GM21825 (cell line): ENCODE data around the gene PADI4.

Experiments
- ATAC-seq: cut with Tn5 transposase; IDR thresholded peaks from one replicate; pipeline ENCODE4 v1.9.1; 2021; ENCODE audit warnings: mild to moderate bottlenecking, moderate library complexity; ENCODE audit not compliant: unreplicated experiment

The PADI4 gene

GRCh38 chr1:17281775-17282181, 26.2 kb upstream of the PADI4 start:
- ATAC-seq = no peak

DNA sequence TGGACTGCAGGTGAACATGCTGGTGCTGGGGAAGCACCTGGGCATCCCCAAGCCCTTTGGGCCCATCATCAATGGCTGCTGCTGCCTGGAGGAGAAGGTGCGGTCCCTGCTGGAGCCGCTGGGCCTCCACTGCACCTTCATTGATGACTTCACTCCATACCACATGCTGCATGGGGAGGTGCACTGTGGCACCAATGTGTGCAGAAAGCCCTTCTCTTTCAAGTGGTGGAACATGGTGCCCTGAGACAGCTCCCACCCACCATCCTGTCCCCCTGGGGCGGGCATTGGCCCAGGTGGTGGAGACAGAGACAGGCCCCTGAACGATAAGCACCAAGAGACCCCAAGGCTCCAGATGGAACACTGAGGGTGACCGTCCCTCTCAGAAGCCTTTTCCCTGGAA, 25.2 kb upstream of the PADI4 start:
- no peak for ATAC-seq

DNA sequence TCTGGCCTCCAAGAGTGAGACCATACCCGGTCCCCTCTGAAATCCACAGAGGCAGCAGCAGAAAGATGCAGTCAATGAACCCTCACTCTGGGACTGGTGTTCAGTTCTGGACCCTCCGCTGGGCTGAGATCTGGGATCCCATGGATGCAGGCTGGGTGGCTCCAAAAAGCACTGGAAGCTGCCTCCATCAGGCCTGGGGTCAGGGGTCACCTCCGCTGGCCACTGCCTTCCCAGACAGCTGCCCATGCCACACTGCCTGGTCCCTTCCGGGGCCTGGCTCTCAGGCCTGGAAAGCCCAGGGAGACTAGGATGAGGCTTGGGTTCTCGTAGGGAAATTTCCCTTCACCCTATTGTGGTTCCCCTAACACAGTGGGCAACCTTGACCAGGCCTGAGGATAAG, 21.4 kb upstream of the PADI4 start:
- no peak for ATAC-seq

DNA sequence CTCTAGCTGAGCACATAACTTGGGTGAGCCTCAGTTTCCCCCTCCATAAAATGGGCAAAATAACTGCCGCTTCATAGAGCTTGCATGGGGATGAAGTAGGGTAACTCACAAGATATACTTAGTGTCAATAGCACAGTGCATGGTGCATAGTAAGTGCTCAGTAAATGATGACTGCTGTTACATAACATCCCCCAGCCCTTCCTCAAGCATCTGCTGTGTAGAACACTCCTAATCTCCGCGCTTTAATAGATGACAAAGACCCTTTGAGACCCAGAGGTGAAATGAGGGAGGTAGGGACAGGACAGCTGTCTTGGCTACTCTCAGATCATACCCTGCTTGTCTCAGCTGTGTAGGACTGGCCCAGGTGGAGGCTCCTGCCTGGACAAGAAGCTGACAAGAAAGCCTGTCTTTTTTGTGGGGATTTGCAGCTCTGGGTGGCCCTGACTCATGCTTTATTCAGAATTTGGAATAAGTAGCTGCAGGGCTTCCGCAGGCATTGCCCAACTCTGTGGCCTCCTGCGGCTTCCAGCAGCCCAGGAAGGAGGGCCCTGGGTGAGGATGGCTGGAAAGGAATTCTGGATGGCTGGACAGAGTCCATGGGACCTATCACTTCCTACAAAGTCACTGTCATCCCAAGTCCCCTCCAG, 20.7 kb upstream of the PADI4 start:
- no peak for ATAC-seq

GRCh38 chr1:17289721-17290120, 18.3 kb upstream of the PADI4 start:
- no peak for ATAC-seq

GRCh38 chr1:17290553-17290952, 17.4 kb upstream of the PADI4 start:
- no peak for ATAC-seq

GRCh38 chr1:17292299-17293160, 15.5 kb upstream of the PADI4 start:
- ATAC-seq = no peak

GRCh38 chr1:17293681-17294425, 14.1 kb upstream of the PADI4 start:
- ATAC-seq = no peak

GRCh38 chr1:17295292-17295691, 12.7 kb upstream of the PADI4 start:
- ATAC-seq = no peak

DNA sequence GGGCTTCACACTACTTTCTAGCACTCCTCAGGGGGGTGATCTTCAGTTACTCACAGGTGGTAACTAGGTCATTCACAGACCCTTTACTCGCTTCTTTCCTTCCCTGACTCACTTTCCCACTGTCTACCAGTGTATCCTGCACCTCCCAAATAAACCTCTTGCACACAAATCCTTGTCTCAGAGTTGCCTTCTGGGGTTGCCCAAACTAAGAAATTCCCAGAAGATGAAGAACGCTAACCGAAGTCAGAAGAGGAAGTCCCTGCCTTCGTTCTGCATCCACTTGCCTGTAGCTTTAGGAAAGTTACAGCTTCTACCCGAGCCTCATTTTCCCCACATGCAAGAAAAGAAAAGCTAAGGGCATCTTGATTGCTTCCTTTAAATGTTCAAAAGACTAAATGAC, 11.9 kb upstream of the PADI4 start:
- ATAC-seq = no peak

GRCh38 chr1:17297991-17298390, 10.0 kb upstream of the PADI4 start:
- ATAC-seq = no peak

GRCh38 chr1:17301767-17302166, 6.2 kb upstream of the PADI4 start:
- no peak for ATAC-seq

DNA sequence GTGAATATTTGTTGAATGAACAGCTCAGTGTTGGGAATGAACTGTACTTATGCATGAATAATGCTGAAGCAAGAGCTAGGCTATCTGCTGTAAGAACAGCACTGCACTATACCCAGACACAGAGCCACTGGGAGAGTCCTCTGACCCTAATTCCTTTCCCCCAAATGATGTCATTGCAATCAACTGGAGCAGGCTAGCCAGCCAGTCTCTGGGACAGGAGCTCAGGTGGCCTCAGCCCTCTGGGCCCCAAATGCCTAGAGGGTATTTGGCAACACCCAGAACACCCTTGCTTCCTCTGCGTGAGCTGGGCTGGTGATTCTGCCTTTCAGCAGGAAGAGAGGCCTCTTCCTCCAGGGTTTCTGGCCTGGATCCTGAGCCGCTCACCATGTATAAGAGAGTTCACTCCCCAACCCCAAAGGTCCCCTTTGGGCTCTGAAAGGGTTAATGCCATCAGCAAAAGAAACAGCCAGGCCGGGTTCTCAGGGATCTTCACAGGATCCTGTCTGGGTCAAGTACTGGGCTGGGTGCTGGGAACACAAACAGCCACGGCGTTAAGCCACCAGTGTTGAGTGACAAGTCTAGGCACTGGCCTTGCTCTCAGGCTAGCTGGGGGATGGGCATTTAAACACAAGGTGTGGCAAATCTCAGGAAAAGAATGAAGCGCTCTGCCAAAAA, 3.7 kb upstream of the PADI4 start:
- ATAC-seq = no peak

- no peak for ATAC-seq
These were observed 3.2 kb upstream of the PADI4 start for GRCh38 chr1:17304826-17305175.

DNA sequence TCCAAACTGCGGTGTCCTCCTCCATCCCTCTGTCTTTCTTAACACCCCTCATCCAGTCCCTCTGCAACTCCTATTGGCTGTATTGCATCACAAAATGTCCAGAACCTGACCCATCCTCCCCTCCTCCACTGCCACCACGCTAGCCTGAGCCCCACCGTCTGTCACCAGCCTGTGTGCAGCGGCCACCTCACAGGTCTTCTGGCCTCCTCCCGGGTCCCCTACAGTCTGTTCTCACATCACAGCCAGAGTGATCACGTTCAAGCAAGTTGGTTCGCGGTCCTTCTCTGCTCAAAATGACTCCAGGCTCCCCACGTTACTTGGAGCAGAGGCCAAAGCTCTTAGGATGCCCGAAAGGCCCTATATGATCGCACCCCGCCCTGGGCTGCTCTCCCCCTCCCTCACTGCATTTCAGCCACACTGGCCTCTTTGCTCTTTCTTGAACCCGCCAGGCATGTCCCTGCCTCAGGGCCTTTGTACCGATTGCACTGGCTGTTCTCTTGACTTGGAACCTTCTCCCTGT, 2.4 kb upstream of the PADI4 start:
- ATAC-seq = no peak

DNA sequence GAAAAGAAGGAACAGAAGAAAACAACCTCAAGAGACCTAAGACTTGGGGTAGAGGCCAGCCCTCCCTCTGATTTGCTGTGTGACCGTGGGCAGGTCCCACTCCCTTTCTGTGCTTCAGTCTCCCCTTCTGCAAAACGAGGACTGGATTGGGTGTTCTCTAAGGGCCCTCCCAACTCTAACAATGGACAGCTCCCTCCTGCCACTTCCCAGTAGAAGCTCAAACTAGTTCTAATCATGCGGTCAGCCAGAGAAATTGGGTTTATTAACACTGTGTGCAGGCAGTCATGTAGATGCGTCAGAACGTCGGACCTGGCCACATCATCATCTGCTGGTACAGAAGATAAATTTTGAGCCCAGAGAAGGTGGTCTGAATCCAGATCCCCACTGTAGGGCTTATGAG, 1.6 kb upstream of the PADI4 start:
- ATAC-seq = no peak

DNA sequence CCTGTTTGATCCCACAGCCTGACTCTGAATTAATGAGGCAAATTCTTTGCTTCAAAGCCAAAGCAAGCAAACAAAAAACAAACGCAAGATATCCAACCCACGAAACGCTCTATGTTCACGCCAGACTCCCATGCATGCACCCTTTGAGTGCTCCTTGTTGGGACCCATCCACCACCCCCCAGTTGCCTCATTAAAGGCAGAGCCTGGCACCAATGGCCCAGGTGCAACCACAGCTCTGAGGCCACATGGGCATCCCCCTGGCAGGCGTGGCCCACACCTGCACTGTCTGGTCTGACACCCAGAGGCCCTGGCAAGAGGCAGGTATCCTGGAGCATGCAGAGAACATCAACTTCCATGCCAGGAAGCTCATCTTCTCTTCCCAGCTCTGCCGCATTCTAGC, 1.1 kb upstream of the PADI4 start:
- ATAC-seq = no peak

DNA sequence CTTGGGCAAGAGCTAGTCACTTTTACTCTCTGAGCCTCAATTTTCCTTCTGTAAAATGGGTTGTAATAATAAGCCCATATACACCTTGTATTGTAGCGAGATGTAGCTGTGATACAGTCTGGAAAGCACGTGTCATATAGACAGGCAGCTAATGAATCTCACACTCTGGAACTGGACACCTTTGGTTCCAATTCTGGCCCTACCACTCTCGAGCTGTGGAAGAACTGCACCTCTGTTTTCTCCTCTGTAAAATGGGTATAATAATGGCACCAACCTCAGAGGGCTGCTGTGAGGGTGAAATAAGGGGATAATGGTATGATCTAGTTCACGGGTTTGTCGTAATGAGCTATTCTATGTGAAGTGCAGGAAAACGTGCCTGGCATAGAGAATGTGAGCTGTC, 668 bp upstream of the PADI4 start:
- no peak for ATAC-seq

DNA sequence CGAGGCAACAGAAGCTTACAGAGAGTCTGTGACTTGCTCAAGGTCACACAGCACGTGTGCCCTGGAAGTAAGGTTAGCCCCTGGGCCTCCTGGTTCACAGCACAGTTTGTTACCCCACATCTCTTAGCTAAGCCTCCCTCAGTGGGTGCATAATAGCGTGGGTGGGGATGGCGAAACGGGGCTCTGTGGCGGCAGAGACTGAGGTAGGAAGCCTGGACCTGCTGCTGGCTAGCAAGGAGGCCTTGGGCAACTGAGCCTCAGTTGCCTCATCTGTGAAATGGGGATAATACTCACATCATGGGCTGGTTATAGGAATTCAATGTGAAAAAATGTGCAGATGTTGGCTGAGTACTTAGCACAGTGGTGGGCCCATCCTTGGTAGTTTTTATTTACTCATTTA, 596 bp downstream of the PADI4 start:
- no peak for ATAC-seq

DNA sequence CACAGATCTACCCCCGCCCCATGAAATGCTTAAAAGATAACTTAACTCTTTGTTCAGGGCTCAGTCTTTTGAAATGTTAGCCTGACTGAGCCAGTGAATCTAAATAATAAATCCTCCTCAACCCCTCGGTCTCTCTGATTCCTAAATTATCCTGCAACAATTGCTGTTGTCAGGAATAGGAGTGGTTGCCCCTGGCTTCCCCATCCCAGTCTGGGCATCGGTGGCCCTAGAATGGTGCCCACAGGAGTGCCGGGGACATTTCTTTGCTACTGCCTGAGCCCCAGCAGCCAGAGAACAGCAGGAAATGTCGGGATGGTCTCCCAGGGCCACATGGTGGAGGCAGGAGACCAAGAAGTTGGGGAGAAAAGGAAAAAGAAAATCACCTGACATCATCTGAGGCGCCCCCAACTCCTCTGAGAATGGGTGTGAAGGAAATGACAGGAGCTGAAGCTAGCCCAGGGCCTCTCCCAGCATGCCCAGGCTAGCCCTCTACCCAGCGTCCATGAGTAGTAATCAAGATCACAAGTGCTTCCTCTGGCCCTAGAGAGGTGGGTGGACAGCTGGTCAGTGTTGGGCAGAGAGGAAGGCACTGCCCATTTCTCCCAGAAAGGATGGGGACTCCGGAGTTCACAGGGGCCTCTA, 1.6 kb downstream of the PADI4 start:
- no peak for ATAC-seq
